NAMALWA (cell line): ENCODE results near the gene CHRM1.
A peak's percentile ranks its signal among the peaks of the same experiment; 100 is the strongest.

Experiments used
- DNase-seq: peaks from one replicate; pipeline ENCODE4 v3.0.0-alpha.2; 2015; ENCODE audit warnings: low spot score

The CHRM1 gene

GRCh38 chr11:62905296-62905695 is 15.9 kb downstream of the CHRM1 start:
- no peak for DNase-seq

GRCh38 chr11:62902932-62903331 is 18.2 kb downstream of the CHRM1 start:
- DNase-seq = no peak

GRCh38 chr11:62898027-62898426 is 23.1 kb downstream of the CHRM1 start:
- no peak for DNase-seq

GRCh38 chr11:62897311-62897710 is 23.9 kb downstream of the CHRM1 start:
- no peak for DNase-seq

- no peak for DNase-seq
Measured at GRCh38 chr11:62896049-62896448, 25.1 kb downstream of the CHRM1 start.

GRCh38 chr11:62895501-62895900 is 25.7 kb downstream of the CHRM1 start:
- no peak for DNase-seq

- peak; percentile 35 for DNase-seq
Measured at GRCh38 chr11:62892077-62892922, 28.9 kb downstream of the CHRM1 start.

- peak; percentile 49 for DNase-seq
Measured at GRCh38 chr11:62889484-62890437, 31.4 kb downstream of the CHRM1 start.

GRCh38 chr11:62889126-62889483 is 32.1 kb downstream of the CHRM1 start:
- no peak for DNase-seq

- no peak for DNase-seq
Measured at GRCh38 chr11:62888406-62888805, 32.8 kb downstream of the CHRM1 start.

- no peak for DNase-seq
Measured at GRCh38 chr11:62885137-62885750, 35.9 kb downstream of the CHRM1 start.

GRCh38 chr11:62883673-62884072 is 37.5 kb downstream of the CHRM1 start:
- DNase-seq = no peak

GRCh38 chr11:62882788-62883501 is 38.2 kb downstream of the CHRM1 start:
- no peak for DNase-seq

- DNase-seq = no peak
Measured at GRCh38 chr11:62882431-62882749, 38.8 kb downstream of the CHRM1 start.

- peak; percentile 94 for DNase-seq
Measured at GRCh38 chr11:62881579-62882430, 39.4 kb downstream of the CHRM1 start.

- peak; percentile 90 for DNase-seq
Measured at GRCh38 chr11:62880803-62881578, 40.2 kb downstream of the CHRM1 start, which contains the start of gene SLC3A2. TSS of gene SLC3A2 (plus strand) at chr11:62880896. CDS start at chr11:62881024, 128 bp downstream.

GRCh38 chr11:62880231-62880802 is 40.8 kb downstream of the CHRM1 start:
- peak; percentile 53 for DNase-seq

- DNase-seq = no peak
Measured at GRCh38 chr11:62879235-62879978, 41.8 kb downstream of the CHRM1 start.

- no peak for DNase-seq
Measured at GRCh38 chr11:62876712-62877111, 44.5 kb downstream of the CHRM1 start.
